SK-N-SH (cell line): ENCODE measurements around the gene PARP9.

Source experiments
- CHD2 ChIP-seq: fragments of 150-350 bp; IDR thresholded peaks from 2 replicates; pipeline ENCODE4 v1.6.1; 2018; ENCODE audit warnings: low read length; ENCODE audit not compliant: partially characterized antibody
- CTCF ChIP-seq: fragments of 200-600 bp; sonication (generic); IDR thresholded peaks from 2 replicates; pipeline ENCODE4 v1.6.1; 2017; ENCODE audit warnings: antibody characterized with exemption, mild to moderate bottlenecking, moderate library complexity
- ELF1 ChIP-seq: IDR thresholded peaks from 2 replicates; pipeline ENCODE4 v1.4.0; 2012
- JUND ChIP-seq: IDR thresholded peaks from 2 replicates; pipeline ENCODE4 v1.4.0; 2012
- NRF1 ChIP-seq: IDR thresholded peaks from 2 replicates; pipeline ENCODE4 v1.6.1; 2012; ENCODE audit warnings: low read depth, mild to moderate bottlenecking, low read length
- RAD21 ChIP-seq: IDR thresholded peaks from 2 replicates; pipeline ENCODE4 v1.6.1; 2012; ENCODE audit warnings: mild to moderate bottlenecking, low read length
- RCOR1 ChIP-seq: fragments of 150-350 bp; IDR thresholded peaks from 2 replicates; pipeline ENCODE4 v1.6.1; 2017; ENCODE audit warnings: antibody characterized with exemption, low read length
- SMC3 ChIP-seq: IDR thresholded peaks from 2 replicates; pipeline ENCODE4 v1.6.1; 2012; ENCODE audit warnings: low read depth, low read length, improper control_type of control experiment
- USF2 ChIP-seq: fragments of 150-350 bp; IDR thresholded peaks from 2 replicates; pipeline ENCODE4 v1.6.1; 2017; ENCODE audit warnings: antibody characterized with exemption, low read length, low read depth, borderline replicate concordance
- YY1 ChIP-seq: IDR thresholded peaks from 2 replicates; pipeline ENCODE4 v1.4.0; 2012; ENCODE audit warnings: low read depth, mild to moderate bottlenecking
- TF ChIP-seq, protein P1 (sequence below): IDR thresholded peaks from 2 replicates; pipeline ENCODE4 v1.6.1; 2012; ENCODE audit warnings: mild to moderate bottlenecking, low read depth, low read length, moderate library complexity

DNA sequence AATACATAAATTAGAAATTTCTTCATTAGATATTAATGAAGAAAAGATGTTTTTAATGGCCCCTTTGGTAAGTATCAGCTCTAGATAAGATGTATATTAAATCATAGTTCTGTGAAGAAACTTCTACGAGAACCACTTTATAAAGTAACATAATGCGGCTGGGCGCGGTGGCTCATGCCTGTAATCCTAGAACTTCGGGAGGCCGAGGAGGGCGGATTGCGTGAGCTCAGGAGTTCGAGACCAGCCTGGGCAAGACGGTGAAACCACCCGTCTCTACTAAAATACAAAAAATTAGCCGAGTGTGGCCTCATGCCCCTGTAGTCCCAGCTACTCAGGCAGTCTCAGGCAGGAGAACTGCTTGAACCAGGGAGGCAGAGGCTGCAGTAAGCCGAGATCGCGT, 51.8 kb downstream of the PARP9 start:
- TF ChIP-seq, protein P1, sequence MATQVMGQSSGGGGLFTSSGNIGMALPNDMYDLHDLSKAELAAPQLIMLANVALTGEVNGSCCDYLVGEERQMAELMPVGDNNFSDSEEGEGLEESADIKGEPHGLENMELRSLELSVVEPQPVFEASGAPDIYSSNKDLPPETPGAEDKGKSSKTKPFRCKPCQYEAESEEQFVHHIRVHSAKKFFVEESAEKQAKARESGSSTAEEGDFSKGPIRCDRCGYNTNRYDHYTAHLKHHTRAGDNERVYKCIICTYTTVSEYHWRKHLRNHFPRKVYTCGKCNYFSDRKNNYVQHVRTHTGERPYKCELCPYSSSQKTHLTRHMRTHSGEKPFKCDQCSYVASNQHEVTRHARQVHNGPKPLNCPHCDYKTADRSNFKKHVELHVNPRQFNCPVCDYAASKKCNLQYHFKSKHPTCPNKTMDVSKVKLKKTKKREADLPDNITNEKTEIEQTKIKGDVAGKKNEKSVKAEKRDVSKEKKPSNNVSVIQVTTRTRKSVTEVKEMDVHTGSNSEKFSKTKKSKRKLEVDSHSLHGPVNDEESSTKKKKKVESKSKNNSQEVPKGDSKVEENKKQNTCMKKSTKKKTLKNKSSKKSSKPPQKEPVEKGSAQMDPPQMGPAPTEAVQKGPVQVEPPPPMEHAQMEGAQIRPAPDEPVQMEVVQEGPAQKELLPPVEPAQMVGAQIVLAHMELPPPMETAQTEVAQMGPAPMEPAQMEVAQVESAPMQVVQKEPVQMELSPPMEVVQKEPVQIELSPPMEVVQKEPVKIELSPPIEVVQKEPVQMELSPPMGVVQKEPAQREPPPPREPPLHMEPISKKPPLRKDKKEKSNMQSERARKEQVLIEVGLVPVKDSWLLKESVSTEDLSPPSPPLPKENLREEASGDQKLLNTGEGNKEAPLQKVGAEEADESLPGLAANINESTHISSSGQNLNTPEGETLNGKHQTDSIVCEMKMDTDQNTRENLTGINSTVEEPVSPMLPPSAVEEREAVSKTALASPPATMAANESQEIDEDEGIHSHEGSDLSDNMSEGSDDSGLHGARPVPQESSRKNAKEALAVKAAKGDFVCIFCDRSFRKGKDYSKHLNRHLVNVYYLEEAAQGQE, result no peak
- no peak for TF ChIP-seq CTCF
- no peak for TF ChIP-seq YY1
- no peak for TF ChIP-seq ELF1
- no peak for TF ChIP-seq USF2
- TF ChIP-seq JUND, result no peak
- no peak for TF ChIP-seq RAD21
- TF ChIP-seq CHD2, result no peak
- no peak for TF ChIP-seq NRF1
- TF ChIP-seq RCOR1, result no peak
- TF ChIP-seq SMC3, result no peak
